Measurements from ENCODE around the gene KCTD2.
"Not testable (repeated sequence)": the region's sequence is repeated elsewhere in the genome, so short reads cannot be mapped to it uniquely, and the experiment has no call there.

KCTD2 gene

DNA sequence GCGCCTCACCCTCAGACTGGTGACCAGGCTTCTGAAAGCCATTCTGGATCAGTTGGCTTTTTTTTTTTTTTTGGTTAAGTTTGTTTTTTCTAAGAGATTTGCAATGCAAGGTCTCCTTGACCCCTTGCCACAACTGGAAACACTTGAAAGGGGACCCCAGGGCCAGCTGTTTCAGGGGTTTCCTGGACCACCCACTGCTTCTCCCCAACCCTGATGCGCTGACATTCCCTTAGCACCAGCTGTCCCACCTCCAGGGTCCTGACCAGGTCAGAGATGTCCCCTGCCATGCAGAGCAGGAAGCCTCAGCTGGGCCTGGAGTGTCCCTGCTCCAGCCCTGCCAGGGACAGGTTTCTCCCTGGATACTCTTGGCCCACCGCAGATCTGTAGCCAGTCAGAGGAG, 42.7 kb upstream of the KCTD2 start:
- no peak overlapping the region for H3K27ac ChIP-seq (ENCODE audit: low read length)
- H3K79me2 ChIP-seq (ENCODE audit: insufficient read depth, low read length) = no peaks in the 10 kb centered on the region
- no peak overlapping the region for H3K9ac ChIP-seq (ENCODE audit: low read depth, low read length)
- H3K4me2 ChIP-seq (ENCODE audit: insufficient read depth, low read length) = no peak overlapping the region
- no peak overlapping the region for H3K4me3 ChIP-seq (ENCODE audit: low read depth in 1 of 2, low read length in 2 of 2)
- no peaks in the 10 kb centered on the region for H3K36me3 ChIP-seq (ENCODE audit: insufficient read depth, low read length)
- H3K27me3 ChIP-seq (ENCODE audit: insufficient read depth, low read length, poor library complexity) = no peaks in the 10 kb centered on the region
- TF ChIP-seq, protein P1, sequence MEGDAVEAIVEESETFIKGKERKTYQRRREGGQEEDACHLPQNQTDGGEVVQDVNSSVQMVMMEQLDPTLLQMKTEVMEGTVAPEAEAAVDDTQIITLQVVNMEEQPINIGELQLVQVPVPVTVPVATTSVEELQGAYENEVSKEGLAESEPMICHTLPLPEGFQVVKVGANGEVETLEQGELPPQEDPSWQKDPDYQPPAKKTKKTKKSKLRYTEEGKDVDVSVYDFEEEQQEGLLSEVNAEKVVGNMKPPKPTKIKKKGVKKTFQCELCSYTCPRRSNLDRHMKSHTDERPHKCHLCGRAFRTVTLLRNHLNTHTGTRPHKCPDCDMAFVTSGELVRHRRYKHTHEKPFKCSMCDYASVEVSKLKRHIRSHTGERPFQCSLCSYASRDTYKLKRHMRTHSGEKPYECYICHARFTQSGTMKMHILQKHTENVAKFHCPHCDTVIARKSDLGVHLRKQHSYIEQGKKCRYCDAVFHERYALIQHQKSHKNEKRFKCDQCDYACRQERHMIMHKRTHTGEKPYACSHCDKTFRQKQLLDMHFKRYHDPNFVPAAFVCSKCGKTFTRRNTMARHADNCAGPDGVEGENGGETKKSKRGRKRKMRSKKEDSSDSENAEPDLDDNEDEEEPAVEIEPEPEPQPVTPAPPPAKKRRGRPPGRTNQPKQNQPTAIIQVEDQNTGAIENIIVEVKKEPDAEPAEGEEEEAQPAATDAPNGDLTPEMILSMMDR (IDR thresholded peaks at IDR 0.05; ENCODE audit: borderline replicate concordance, extremely low read depth, low read length, poor library complexity, severe bottlenecking) = no peak
- no peak for TF ChIP-seq EZH2 (IDR thresholded peaks at IDR 0.05; ENCODE audit: borderline replicate concordance, low read depth, low read length, severe bottlenecking)
- no peaks in the 10 kb centered on the region for H3K9me3 ChIP-seq (ENCODE audit: insufficient read depth, low read length, severe bottlenecking)
- H2AFZ ChIP-seq (ENCODE audit: low read depth, low read length) = no peak overlapping the region
- ATAC-seq (ENCODE audit: insufficient read depth, low read depth) (no peak), DNase-seq (no peak)
- no peaks in the 10 kb centered on the region for H4K20me1 ChIP-seq (ENCODE audit: insufficient read depth, low read length)
- H3K4me1 ChIP-seq (ENCODE audit: insufficient read depth, low read length) = no peaks in the 10 kb centered on the region

DNA sequence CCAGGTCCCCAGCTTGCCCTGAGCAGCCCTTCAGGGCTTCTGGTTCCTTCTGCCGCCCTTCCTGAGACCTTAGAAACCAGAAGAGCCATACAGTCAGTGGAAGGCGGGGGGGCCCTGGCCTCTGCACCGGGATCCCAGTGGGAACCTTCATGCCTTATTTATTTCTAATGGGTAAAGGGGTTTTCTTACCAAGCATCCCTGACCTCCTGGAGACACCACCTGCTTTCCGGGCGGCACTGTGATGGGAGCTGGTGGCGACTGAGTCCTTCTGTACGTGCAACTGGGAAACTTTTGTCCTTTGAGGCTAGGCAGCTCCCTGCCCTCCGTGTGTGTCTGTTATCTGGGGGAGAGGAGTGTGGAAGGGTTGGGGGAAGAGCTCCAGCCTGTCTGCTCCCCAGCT, 41.7 kb upstream of the KCTD2 start:
- H3K27ac ChIP-seq (ENCODE audit: low read length) = no peak overlapping the region
- no peak for DNase-seq
- no peaks in the 10 kb centered on the region for H4K20me1 ChIP-seq (ENCODE audit: insufficient read depth, low read length)

DNA sequence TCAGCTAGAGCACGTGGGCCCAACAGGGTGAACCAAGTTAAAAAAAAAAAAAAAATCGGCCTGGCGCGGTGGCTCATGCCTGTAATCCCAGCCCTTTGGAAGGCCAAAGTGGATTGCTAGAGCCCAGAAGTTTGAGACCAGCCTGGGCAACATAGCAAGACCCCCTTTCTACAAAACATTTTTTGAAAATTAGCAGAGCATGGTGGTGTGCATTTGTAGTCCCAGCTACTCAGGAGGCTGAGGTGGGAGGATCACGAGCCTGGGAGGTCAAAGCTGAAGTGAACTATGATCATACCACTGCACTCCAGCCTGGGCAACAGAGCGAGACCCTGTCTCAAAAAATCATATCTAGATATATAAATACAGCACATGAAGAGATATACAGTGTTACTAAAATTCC, 40.9 kb upstream of the KCTD2 start:
- H3K4me1 ChIP-seq (ENCODE audit: insufficient read depth, low read length); ATAC-seq (ENCODE audit: insufficient read depth, low read depth); H3K9ac ChIP-seq (ENCODE audit: low read depth, low read length); H3K4me2 ChIP-seq (ENCODE audit: insufficient read depth, low read length); H3K9me3 ChIP-seq (ENCODE audit: insufficient read depth, low read length, severe bottlenecking); H3K27ac ChIP-seq (ENCODE audit: low read length); H3K4me3 ChIP-seq (ENCODE audit: low read depth in 1 of 2, low read length in 2 of 2); H3K36me3 ChIP-seq (ENCODE audit: insufficient read depth, low read length); H4K20me1 ChIP-seq (ENCODE audit: insufficient read depth, low read length); H3K79me2 ChIP-seq (ENCODE audit: insufficient read depth, low read length); H3K27me3 ChIP-seq (ENCODE audit: insufficient read depth, low read length, poor library complexity); H2AFZ ChIP-seq (ENCODE audit: low read depth, low read length); DNase-seq: not testable (repeated sequence)

More for the DNA sequence above, 41.7 kb upstream of the KCTD2 start:
- Histone ChIP-seq H3K4me2 (ENCODE audit: insufficient read depth, low read length) (no peak overlapping the region), H3K9me3 (ENCODE audit: insufficient read depth, low read length, severe bottlenecking) (no peaks in the 10 kb centered on the region), H3K9ac (ENCODE audit: low read depth, low read length) (no peak overlapping the region), H3K36me3 (ENCODE audit: insufficient read depth, low read length) (no peaks in the 10 kb centered on the region), H3K27me3 (ENCODE audit: insufficient read depth, low read length, poor library complexity) (no peaks in the 10 kb centered on the region), H3K4me3 (ENCODE audit: low read depth in 1 of 2, low read length in 2 of 2) (no peak overlapping the region), H3K4me1 (ENCODE audit: insufficient read depth, low read length) (no peaks in the 10 kb centered on the region), H3K79me2 (ENCODE audit: insufficient read depth, low read length) (no peaks in the 10 kb centered on the region), H2AFZ (ENCODE audit: low read depth, low read length) (no peak overlapping the region)
- TF ChIP-seq EZH2 (IDR thresholded peaks at IDR 0.05; ENCODE audit: borderline replicate concordance, low read depth, low read length, severe bottlenecking) = no peak
- TF ChIP-seq, protein P1 (IDR thresholded peaks at IDR 0.05; ENCODE audit: borderline replicate concordance, extremely low read depth, low read length, poor library complexity, severe bottlenecking) = no peak
- no peak for ATAC-seq (ENCODE audit: insufficient read depth, low read depth)

DNA sequence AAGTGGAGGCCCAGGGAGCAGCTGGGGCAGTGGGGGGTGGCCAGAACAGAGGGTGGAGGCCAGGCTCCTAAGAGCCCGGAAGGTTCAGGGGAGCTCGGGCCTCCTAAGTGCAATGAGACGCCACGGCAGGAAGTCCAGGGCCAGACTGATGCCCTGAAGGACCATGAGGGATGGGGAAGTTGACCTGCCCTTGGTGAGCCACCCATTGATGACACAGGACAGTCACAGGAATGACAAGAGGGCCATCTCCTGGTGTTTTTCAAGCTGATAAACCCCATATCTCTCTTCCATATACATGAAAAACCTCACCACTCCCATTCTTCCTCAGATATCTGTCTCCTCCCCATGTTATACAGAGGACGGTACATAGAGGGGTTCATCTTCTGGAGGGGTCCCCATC, 40.4 kb upstream of the KCTD2 start:
- Histone ChIP-seq H3K36me3 (ENCODE audit: insufficient read depth, low read length) (no peaks in the 10 kb centered on the region), H2AFZ (ENCODE audit: low read depth, low read length) (no peak overlapping the region), H3K9me3 (ENCODE audit: insufficient read depth, low read length, severe bottlenecking) (no peaks in the 10 kb centered on the region), H4K20me1 (ENCODE audit: insufficient read depth, low read length) (no peaks in the 10 kb centered on the region), H3K4me1 (ENCODE audit: insufficient read depth, low read length) (peaks cover 1% of the 10 kb centered on the region), H3K79me2 (ENCODE audit: insufficient read depth, low read length) (no peaks in the 10 kb centered on the region), H3K27ac (ENCODE audit: low read length) (no peak overlapping the region), H3K4me3 (ENCODE audit: low read depth in 1 of 2, low read length in 2 of 2) (no peak overlapping the region), H3K27me3 (ENCODE audit: insufficient read depth, low read length, poor library complexity) (no peaks in the 10 kb centered on the region), H3K9ac (ENCODE audit: low read depth, low read length) (no peak overlapping the region), H3K4me2 (ENCODE audit: insufficient read depth, low read length) (no peak overlapping the region)
- no peak for TF ChIP-seq EZH2 (IDR thresholded peaks at IDR 0.05; ENCODE audit: borderline replicate concordance, low read depth, low read length, severe bottlenecking)
- TF ChIP-seq, protein P1 (IDR thresholded peaks at IDR 0.05; ENCODE audit: borderline replicate concordance, extremely low read depth, low read length, poor library complexity, severe bottlenecking) = peak; percentile 29
- ATAC-seq (ENCODE audit: insufficient read depth, low read depth) (no peak), DNase-seq (no peak)
